ENCODE results near the gene ANKS1A.

The ANKS1A gene

GRCh38 chr6:35073211-35073610 lies 184.2 kb downstream of the ANKS1A start:
- no peak for DNase-seq

- no peak for DNase-seq
These were observed 184.9 kb downstream of the ANKS1A start for GRCh38 chr6:35073766-35074471.

GRCh38 chr6:35076997-35077712 lies 188.1 kb downstream of the ANKS1A start:
- DNase-seq = no peak

- DNase-seq = no peak
These were observed 188.7 kb downstream of the ANKS1A start for GRCh38 chr6:35077713-35078105.

- no peak for DNase-seq
These were observed 189.3 kb downstream of the ANKS1A start for GRCh38 chr6:35078226-35078850.

GRCh38 chr6:35078896-35079295 lies 189.8 kb downstream of the ANKS1A start:
- DNase-seq = no peak

GRCh38 chr6:35079311-35080000 lies 190.4 kb downstream of the ANKS1A start:
- no peak for DNase-seq

- DNase-seq = no peak
These were observed 191.1 kb downstream of the ANKS1A start for GRCh38 chr6:35080016-35080680.

- DNase-seq = no peak
These were observed 191.9 kb downstream of the ANKS1A start for GRCh38 chr6:35080821-35081425.

GRCh38 chr6:35081426-35081851 lies 192.4 kb downstream of the ANKS1A start:
- DNase-seq = no peak

- no peak for DNase-seq
These were observed 193.1 kb downstream of the ANKS1A start for GRCh38 chr6:35082046-35082732.

- no peak for DNase-seq
These were observed 193.8 kb downstream of the ANKS1A start for GRCh38 chr6:35082733-35083403.

- no peak for DNase-seq
These were observed 194.5 kb downstream of the ANKS1A start for GRCh38 chr6:35083507-35083906.

- no peak for DNase-seq
These were observed 195.0 kb downstream of the ANKS1A start for GRCh38 chr6:35084041-35084491.

- no peak for DNase-seq
These were observed 195.6 kb downstream of the ANKS1A start for GRCh38 chr6:35084511-35085203.

- DNase-seq = no peak
These were observed 196.6 kb downstream of the ANKS1A start for GRCh38 chr6:35085359-35086281.

- no peak for DNase-seq
These were observed 197.2 kb downstream of the ANKS1A start for GRCh38 chr6:35086282-35086632.

- DNase-seq = no peak
These were observed 197.7 kb downstream of the ANKS1A start for GRCh38 chr6:35086636-35087360.

Measured in NCI-H446 (cell line).